ENCODE results near the gene TMSB10.

The TMSB10 gene

DNA sequence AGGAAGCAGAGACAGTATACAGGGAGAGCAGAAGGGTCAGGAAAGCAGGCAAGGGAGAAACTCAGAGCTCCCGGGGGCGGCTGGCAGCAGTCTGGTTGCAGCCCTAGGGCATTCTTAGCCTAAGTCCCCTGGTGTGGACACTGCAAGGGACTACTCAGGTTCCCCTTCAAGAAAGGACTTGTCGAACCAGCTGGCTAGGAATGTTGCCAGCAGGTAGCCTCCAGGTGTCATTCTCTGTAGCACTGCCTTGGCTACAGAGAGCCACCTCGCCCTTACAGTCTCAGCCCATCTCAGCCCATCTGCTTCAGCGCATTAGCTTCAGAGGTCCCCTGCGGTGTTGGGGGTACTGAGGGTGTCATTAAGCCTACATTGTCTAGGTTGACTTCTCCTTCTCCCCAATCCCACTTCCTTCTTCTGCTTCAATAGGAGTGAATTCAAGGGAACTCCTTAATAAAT, 11.3 kb upstream of the TMSB10 start:
- TF ChIP-seq TEAD4 (IDR thresholded peaks at IDR 0.05) (peak; percentile 81), EP300 (IDR thresholded peaks at IDR 0.05; ENCODE audit: borderline replicate concordance) (peak; percentile 59; the same call in 1 of the 2 replicates), TCF12 (IDR thresholded peaks at IDR 0.05; ENCODE audit: low read depth) (peak; percentile 88), ZBTB7A (IDR thresholded peaks at IDR 0.05; ENCODE audit: low read depth) (0 out of 2 replicates have a peak, but pooled peaks have one; percentile 32), FOXM1 (IDR thresholded peaks at IDR 0.05; ENCODE audit: borderline replicate concordance, low read depth) (no peak), NFIC (IDR thresholded peaks at IDR 0.05) (peak; percentile 68)
- TF ChIP-seq, protein P1, sequence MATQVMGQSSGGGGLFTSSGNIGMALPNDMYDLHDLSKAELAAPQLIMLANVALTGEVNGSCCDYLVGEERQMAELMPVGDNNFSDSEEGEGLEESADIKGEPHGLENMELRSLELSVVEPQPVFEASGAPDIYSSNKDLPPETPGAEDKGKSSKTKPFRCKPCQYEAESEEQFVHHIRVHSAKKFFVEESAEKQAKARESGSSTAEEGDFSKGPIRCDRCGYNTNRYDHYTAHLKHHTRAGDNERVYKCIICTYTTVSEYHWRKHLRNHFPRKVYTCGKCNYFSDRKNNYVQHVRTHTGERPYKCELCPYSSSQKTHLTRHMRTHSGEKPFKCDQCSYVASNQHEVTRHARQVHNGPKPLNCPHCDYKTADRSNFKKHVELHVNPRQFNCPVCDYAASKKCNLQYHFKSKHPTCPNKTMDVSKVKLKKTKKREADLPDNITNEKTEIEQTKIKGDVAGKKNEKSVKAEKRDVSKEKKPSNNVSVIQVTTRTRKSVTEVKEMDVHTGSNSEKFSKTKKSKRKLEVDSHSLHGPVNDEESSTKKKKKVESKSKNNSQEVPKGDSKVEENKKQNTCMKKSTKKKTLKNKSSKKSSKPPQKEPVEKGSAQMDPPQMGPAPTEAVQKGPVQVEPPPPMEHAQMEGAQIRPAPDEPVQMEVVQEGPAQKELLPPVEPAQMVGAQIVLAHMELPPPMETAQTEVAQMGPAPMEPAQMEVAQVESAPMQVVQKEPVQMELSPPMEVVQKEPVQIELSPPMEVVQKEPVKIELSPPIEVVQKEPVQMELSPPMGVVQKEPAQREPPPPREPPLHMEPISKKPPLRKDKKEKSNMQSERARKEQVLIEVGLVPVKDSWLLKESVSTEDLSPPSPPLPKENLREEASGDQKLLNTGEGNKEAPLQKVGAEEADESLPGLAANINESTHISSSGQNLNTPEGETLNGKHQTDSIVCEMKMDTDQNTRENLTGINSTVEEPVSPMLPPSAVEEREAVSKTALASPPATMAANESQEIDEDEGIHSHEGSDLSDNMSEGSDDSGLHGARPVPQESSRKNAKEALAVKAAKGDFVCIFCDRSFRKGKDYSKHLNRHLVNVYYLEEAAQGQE (IDR thresholded peaks at IDR 0.05; ENCODE audit: low read depth), result no peak

DNA sequence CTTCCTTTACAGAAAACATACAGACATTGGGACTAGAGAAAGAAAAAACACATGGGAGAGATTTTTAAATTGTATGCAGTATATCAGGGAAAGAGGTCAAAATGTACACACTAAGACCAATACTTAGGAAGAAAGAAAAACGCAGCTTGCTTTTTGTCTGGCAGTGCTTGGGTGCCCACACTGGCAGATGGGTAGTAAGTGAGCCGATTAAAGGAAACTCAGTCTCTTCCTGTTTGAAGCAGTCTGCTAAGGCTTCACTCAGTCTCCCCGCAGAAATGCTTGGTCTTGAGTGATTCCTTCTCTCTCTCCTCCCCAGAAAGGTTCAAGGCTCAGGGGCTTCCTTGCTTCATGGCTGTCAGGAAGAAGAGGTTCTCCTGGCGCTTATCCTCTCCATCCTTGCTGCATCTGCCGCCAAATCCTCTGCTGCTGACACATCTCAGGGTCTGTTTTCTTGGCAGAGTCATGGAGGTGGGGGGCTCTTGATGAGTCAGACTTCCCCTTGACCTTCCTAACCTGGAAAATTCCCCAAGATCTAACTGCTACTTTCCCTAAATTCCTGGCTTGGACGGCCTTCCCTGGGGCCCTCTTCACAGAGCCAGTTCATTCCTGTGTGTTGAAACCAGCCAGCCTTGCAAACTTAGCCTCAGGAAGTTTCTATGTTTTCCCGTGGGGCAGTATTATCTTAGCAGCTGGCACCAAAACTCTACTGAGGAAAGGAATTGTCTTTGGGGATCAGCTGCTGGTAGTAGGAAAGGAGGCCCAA, 10.5 kb upstream of the TMSB10 start:
- TF ChIP-seq ZBTB7A (IDR thresholded peaks at IDR 0.05; ENCODE audit: low read depth) (no peak), RAD21 (IDR thresholded peaks at IDR 0.05; ENCODE audit: low read depth) (no peak), CEBPB (IDR thresholded peaks at IDR 0.05) (no peak), TCF12 (IDR thresholded peaks at IDR 0.05; ENCODE audit: low read depth) (no peak)
- TF ChIP-seq, protein P2, sequence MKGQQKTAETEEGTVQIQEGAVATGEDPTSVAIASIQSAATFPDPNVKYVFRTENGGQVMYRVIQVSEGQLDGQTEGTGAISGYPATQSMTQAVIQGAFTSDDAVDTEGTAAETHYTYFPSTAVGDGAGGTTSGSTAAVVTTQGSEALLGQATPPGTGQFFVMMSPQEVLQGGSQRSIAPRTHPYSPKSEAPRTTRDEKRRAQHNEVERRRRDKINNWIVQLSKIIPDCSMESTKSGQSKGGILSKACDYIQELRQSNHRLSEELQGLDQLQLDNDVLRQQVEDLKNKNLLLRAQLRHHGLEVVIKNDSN (IDR thresholded peaks at IDR 0.05), result no peak
- TF ChIP-seq, protein P3, sequence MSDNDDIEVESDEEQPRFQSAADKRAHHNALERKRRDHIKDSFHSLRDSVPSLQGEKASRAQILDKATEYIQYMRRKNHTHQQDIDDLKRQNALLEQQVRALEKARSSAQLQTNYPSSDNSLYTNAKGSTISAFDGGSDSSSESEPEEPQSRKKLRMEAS (IDR thresholded peaks at IDR 0.05), result no peak
- TF ChIP-seq, protein P1 (IDR thresholded peaks at IDR 0.05; ENCODE audit: low read depth), result no peak

DNA sequence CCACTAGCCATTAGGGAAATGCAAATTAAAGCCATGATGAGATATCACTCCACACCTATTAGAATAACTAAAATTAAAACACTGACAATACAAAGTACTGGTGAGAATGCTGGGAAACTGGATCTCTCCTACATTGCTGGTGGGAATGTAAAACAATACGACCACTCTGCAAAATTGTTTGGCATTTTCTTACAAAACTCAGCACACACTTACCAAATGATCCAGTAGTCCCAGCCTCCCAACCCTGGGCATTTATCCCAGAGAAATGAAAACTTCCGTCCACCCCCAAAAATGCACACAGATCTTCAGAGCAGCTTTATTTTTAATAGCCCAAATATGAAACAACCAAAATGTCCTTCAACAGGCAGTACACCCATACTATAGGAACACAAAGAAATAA, 8.9 kb upstream of the TMSB10 start:
- TF ChIP-seq YY1 (IDR thresholded peaks at IDR 0.05; ENCODE audit: low read depth), result no peak
- no peak for TF ChIP-seq ZBTB7A (IDR thresholded peaks at IDR 0.05; ENCODE audit: low read depth)
- TF ChIP-seq, protein P1 (IDR thresholded peaks at IDR 0.05; ENCODE audit: low read depth), result no peak
- TF ChIP-seq CREB1 (IDR thresholded peaks at IDR 0.05; ENCODE audit: low read depth), result no peak
- TF ChIP-seq NFIC (IDR thresholded peaks at IDR 0.05), result no peak
- TF ChIP-seq TAF1 (IDR thresholded peaks at IDR 0.05; ENCODE audit: low read depth), result no peak
- no peak for TF ChIP-seq RAD21 (IDR thresholded peaks at IDR 0.05; ENCODE audit: low read depth)
- no peak for TF ChIP-seq FOXM1 (IDR thresholded peaks at IDR 0.05; ENCODE audit: borderline replicate concordance, low read depth)
- TF ChIP-seq, protein P2 (IDR thresholded peaks at IDR 0.05), result no peak
- no peak for TF ChIP-seq EP300 (IDR thresholded peaks at IDR 0.05; ENCODE audit: borderline replicate concordance)
- TF ChIP-seq EGR1 (IDR thresholded peaks at IDR 0.05), result no peak
- no peak for TF ChIP-seq CEBPB (IDR thresholded peaks at IDR 0.05)
- no peak for TF ChIP-seq TCF12 (IDR thresholded peaks at IDR 0.05; ENCODE audit: low read depth)
- TF ChIP-seq, protein P3 (IDR thresholded peaks at IDR 0.05), result no peak
- no peak for TF ChIP-seq TEAD4 (IDR thresholded peaks at IDR 0.05)

DNA sequence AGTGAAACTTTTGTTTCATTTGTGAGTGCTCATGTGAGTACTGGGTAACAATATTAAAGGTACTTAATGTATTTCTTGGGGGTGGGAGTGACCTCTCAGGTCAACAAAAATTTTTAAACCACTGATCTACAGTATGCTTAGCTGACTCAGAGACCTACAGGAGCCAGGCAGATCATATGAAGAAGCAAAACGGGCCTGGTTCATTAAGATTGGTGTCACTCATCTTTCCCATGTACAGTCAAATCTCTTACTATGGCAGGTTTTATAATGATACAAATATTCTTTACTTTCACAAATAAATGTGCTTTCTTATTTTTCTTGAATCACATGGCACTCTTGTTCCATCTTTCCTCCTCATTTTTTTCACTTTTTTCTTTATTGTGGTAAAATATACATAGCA, 7.7 kb upstream of the TMSB10 start:
- TF ChIP-seq NFIC (IDR thresholded peaks at IDR 0.05) (no peak), CEBPB (IDR thresholded peaks at IDR 0.05) (no peak), ZBTB7A (IDR thresholded peaks at IDR 0.05; ENCODE audit: low read depth) (no peak), TCF12 (IDR thresholded peaks at IDR 0.05; ENCODE audit: low read depth) (no peak), FOXM1 (IDR thresholded peaks at IDR 0.05; ENCODE audit: borderline replicate concordance, low read depth) (no peak), EP300 (IDR thresholded peaks at IDR 0.05; ENCODE audit: borderline replicate concordance) (no peak), TEAD4 (IDR thresholded peaks at IDR 0.05) (no peak), YY1 (IDR thresholded peaks at IDR 0.05; ENCODE audit: low read depth) (no peak), EGR1 (IDR thresholded peaks at IDR 0.05) (no peak)
- TF ChIP-seq, protein P1 (IDR thresholded peaks at IDR 0.05; ENCODE audit: low read depth), result no peak
- TF ChIP-seq, protein P2 (IDR thresholded peaks at IDR 0.05), result no peak
- TF ChIP-seq, protein P3 (IDR thresholded peaks at IDR 0.05), result no peak

All from Ishikawa (cell line).